Measurements from ENCODE around the gene STK24. TPM values are rescaled to one million over a fixed set of nuclear protein-coding genes. Genes with fewer than 3 reads are reported as not detected.

STK24 gene
- total RNA-seq, 3 donors from 2014 or later: 190 to 210 (median 204) TPM

DNA sequence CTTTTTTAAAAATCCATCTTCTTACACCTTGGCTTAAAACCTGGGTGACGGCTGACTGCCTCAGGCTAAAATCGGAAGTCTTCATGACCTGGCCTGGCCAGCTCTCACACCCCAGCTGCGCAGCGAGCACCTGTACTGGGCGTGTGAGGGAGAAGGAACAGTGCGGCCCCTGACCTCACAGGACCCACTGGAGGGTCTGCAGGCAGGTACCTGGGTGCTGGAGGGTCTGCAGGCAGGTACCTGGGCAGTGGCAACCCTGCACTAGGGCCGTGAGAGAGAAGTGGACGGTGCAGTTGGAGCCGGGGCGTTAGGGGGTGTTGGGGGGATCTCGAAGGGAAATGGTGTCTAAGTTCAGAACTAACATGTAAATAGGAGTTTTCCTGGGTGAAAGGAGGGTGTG is 144.3 kb downstream of the STK24 start:
- Histone ChIP-seq H3K9me3 (no peaks in the 10 kb centered on the region), H3K4me3 (no peak overlapping the region), H3K4me1 (ENCODE audit: low read depth) (no peaks in the 10 kb centered on the region), H3K36me3 (ENCODE audit: low read depth) (no peaks in the 10 kb centered on the region)
- no peak for ATAC-seq
- intact Hi-C loops (cut with DNase I, micrococcal nuclease): no loop called here
- no peak for DNase-seq
- TF ChIP-seq, protein P1, sequence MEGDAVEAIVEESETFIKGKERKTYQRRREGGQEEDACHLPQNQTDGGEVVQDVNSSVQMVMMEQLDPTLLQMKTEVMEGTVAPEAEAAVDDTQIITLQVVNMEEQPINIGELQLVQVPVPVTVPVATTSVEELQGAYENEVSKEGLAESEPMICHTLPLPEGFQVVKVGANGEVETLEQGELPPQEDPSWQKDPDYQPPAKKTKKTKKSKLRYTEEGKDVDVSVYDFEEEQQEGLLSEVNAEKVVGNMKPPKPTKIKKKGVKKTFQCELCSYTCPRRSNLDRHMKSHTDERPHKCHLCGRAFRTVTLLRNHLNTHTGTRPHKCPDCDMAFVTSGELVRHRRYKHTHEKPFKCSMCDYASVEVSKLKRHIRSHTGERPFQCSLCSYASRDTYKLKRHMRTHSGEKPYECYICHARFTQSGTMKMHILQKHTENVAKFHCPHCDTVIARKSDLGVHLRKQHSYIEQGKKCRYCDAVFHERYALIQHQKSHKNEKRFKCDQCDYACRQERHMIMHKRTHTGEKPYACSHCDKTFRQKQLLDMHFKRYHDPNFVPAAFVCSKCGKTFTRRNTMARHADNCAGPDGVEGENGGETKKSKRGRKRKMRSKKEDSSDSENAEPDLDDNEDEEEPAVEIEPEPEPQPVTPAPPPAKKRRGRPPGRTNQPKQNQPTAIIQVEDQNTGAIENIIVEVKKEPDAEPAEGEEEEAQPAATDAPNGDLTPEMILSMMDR (IDR thresholded peaks at IDR 0.05): no peak

DNA sequence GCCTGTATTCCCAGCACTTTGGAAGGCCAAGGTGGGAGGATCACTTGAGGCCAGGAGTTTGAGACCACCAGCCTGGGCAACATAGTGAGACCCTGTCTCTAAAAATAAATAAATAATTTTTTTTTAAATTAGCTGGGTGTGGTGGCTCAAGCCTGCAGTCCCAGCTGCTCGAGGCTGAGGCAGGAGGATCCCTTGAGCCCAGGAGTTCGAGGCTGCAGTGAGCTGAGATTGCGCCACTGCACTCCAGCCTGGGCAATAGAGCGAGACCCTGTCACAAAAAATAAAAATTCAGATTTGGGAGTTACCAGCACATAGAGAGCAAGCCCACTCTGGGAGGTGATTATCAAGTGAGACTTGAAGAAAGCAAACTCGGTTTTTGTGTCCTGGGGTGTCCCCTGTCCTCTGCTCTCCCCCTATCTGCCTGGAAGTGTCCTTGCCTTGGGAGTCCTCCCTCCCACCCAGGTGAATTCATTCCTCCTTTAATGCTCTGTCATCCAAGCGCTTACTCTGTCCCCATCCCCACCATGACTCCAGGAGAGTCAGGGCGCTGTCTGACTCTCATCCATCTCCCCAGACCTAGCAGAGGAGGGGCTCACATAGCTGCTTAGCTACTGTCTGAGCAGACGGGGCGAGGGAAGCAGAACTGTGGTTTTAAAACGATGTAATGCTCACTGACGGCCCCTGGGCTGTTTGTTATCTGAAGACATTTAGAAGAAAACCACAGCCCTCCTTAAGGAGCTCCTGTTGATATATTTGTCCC is 146.8 kb downstream of the STK24 start:
- ATAC-seq (no peak), DNase-seq (no peak)
- no peaks in the 10 kb centered on the region for H3K9me3 ChIP-seq
- TF ChIP-seq, protein P1 (IDR thresholded peaks at IDR 0.05): no peak
- no peaks in the 10 kb centered on the region for H3K4me1 ChIP-seq (ENCODE audit: low read depth)
- intact Hi-C loops (cut with DNase I, micrococcal nuclease): no loop called here
- H3K36me3 ChIP-seq (ENCODE audit: low read depth): no peaks in the 10 kb centered on the region
- H3K4me3 ChIP-seq: no peak overlapping the region

DNA sequence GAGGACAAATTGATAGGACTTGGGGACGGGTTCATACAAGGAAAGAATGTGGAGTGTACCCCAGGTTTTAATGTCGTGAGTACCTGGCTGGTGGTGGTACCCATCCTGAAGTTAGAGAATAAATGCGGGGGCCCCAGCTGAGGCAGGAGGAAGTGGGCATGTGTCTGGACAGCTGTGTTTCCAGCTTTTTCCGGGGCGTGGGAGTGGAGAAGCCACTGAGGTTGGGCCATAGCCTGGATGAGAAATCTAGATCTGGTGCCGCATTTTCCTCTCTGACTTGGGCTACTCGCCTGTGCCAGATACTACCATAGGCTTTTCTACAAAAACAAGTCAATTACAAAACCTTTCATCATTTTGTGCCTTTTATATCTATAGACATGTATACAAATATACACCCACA is 147.4 kb downstream of the STK24 start:
- H3K9me3 ChIP-seq: no peaks in the 10 kb centered on the region
- no peaks in the 10 kb centered on the region for H3K36me3 ChIP-seq (ENCODE audit: low read depth)
- intact Hi-C loops (cut with DNase I, micrococcal nuclease): no loop called here
- DNase-seq (no peak), ATAC-seq (no peak)
- no peak overlapping the region for H3K4me3 ChIP-seq
- H3K4me1 ChIP-seq (ENCODE audit: low read depth): no peaks in the 10 kb centered on the region
- TF ChIP-seq, protein P1 (IDR thresholded peaks at IDR 0.05): no peak

DNA sequence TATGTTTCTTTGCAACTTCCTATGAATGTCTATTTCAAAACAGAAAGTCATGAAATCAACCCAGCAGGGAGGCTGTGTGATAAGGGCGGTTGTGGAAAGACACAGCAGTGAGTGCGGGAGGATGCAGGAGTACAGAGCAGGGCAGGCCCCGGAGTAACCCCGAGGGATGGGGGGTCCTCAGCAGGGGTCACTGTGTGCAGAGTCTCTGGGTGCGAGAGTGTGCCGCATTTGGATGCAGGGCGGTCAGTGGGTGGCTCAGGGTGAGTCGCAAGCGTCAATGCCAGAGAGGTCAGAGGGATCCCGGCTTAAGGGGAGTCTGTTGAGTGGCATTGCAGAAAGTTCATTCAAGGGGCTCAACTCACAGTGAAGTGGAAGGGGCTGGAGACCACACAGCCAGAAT is 147.8 kb downstream of the STK24 start:
- intact Hi-C loops (cut with DNase I, micrococcal nuclease): no loop called here
- TF ChIP-seq, protein P1 (IDR thresholded peaks at IDR 0.05): no peak
- Histone ChIP-seq H3K4me3 (no peak overlapping the region), H3K36me3 (ENCODE audit: low read depth) (no peaks in the 10 kb centered on the region), H3K4me1 (ENCODE audit: low read depth) (no peaks in the 10 kb centered on the region), H3K9me3 (no peaks in the 10 kb centered on the region)
- no peak for DNase-seq
- no peak for ATAC-seq

DNA sequence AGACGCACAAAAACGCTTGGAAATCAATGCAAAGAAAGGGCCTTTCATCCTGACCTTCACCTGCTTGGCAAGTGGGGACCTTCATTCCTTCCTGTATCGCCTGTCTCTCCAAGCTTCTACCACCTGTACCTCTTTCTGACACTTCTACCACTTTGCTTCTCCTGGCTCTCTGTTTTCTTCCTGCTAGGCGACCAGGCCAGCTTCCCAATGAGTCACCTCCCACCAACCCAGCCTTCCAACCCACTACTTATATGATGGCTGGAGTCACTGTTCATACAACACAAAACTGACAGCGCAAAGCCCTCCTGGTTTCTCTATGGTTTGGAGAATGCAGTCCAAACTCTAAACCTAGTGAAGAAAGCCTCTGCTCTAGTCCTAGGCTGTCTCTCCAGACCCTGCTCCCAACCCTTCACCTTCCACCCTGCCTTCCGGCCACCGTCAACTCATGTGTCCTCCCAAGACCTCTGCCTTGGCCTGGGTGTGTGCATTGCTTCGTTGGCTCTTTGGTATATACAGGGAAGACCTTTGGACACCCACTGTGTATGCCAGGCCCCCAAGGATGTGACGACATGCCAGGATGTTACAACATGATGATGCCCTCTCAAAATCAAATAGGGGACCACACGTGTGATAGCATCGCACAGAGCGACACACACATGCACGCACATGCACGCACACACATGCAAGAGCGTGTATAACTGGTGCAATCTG is 148.5 kb downstream of the STK24 start:
- TF ChIP-seq, protein P1 (IDR thresholded peaks at IDR 0.05): no peak
- no peak for DNase-seq
- ATAC-seq: no peak
- Histone ChIP-seq H3K9me3 (no peaks in the 10 kb centered on the region), H3K4me3 (no peak overlapping the region), H3K36me3 (ENCODE audit: low read depth) (no peaks in the 10 kb centered on the region), H3K4me1 (ENCODE audit: low read depth) (no peaks in the 10 kb centered on the region)
- intact Hi-C loops (cut with DNase I, micrococcal nuclease): no loop called here
